ENCODE results near the gene KLF11.

The KLF11 gene

GRCh38 chr2:10038716-10039115, 4.6 kb upstream of the KLF11 start:
- no peak overlapping the region for H3K27ac ChIP-seq (ENCODE audit: low read depth, low read length)
- no peaks in the 10 kb centered on the region for H3K36me3 ChIP-seq (ENCODE audit: control insufficient read depth, insufficient read depth, low read length)
- no peak overlapping the region for H3K4me2 ChIP-seq (ENCODE audit: low read length)
- H4K5ac ChIP-seq (ENCODE audit: low read length), result no peak overlapping the region
- H2BK5ac ChIP-seq (ENCODE audit: low read length), result no peak overlapping the region
- no peak for DNase-seq
- no peak overlapping the region for H3K9ac ChIP-seq (ENCODE audit: low read length)
- no peak overlapping the region for H3K4me3 ChIP-seq (ENCODE audit: low read length)
- no peak overlapping the region for H3K56ac ChIP-seq (ENCODE audit: low read length)
- H3K27me3 ChIP-seq (ENCODE audit: insufficient read depth, low read length, poor library complexity), result no peaks in the 10 kb centered on the region
- H3K79me2 ChIP-seq (ENCODE audit: control insufficient read depth, insufficient read depth, low read length), result no peaks in the 10 kb centered on the region
- H3K23ac ChIP-seq (ENCODE audit: low read length), result no peak overlapping the region
- H3K79me1 ChIP-seq (ENCODE audit: low read length), result no peaks in the 10 kb centered on the region
- no peak overlapping the region for H3K18ac ChIP-seq (ENCODE audit: low read length)
- no peak overlapping the region for H2BK120ac ChIP-seq (ENCODE audit: low read depth, low read length)
- no peaks in the 10 kb centered on the region for H3K4me1 ChIP-seq (ENCODE audit: control insufficient read depth, low read depth, low read length)
- H2AK5ac ChIP-seq (ENCODE audit: low read length), result no peak overlapping the region
- no peak overlapping the region for H3K4ac ChIP-seq (ENCODE audit: low read depth, low read length)
- no peak overlapping the region for H4K8ac ChIP-seq (ENCODE audit: low read depth, low read length)
- H2BK15ac ChIP-seq (replicated peaks; ENCODE audit: low read depth), result no peak overlapping the region

- H2BK15ac ChIP-seq (replicated peaks; ENCODE audit: low read depth), result no peak overlapping the region
- no peaks in the 10 kb centered on the region for H3K79me1 ChIP-seq (ENCODE audit: low read length)
- no CpG with 5 or more reads among the region's 16 CpGs for WGBS (ENCODE audit: extremely low coverage, insufficient coverage, low lambda C conversion rate)
- H3K9ac ChIP-seq (ENCODE audit: low read length), result no peak overlapping the region
- H2BK5ac ChIP-seq (ENCODE audit: low read length), result no peak overlapping the region
- no peak overlapping the region for H3K56ac ChIP-seq (ENCODE audit: low read length)
- no peak overlapping the region for H4K5ac ChIP-seq (ENCODE audit: low read length)
- no peak overlapping the region for H3K4me3 ChIP-seq (ENCODE audit: low read length)
- no peaks in the 10 kb centered on the region for H3K27me3 ChIP-seq (ENCODE audit: insufficient read depth, low read length, poor library complexity)
- no peak overlapping the region for H2BK120ac ChIP-seq (ENCODE audit: low read depth, low read length)
- no peak for DNase-seq
- H4K8ac ChIP-seq (ENCODE audit: low read depth, low read length), result no peak overlapping the region
- H3K23ac ChIP-seq (ENCODE audit: low read length), result no peak overlapping the region
- H3K27ac ChIP-seq (ENCODE audit: low read depth, low read length), result no peak overlapping the region
- no peaks in the 10 kb centered on the region for H3K79me2 ChIP-seq (ENCODE audit: control insufficient read depth, insufficient read depth, low read length)
- H3K4me2 ChIP-seq (ENCODE audit: low read length), result no peak overlapping the region
- no peaks in the 10 kb centered on the region for H3K4me1 ChIP-seq (ENCODE audit: control insufficient read depth, low read depth, low read length)
- H2AK5ac ChIP-seq (ENCODE audit: low read length), result no peak overlapping the region
- H3K36me3 ChIP-seq (ENCODE audit: control insufficient read depth, insufficient read depth, low read length), result no peaks in the 10 kb centered on the region
- no peak overlapping the region for H3K18ac ChIP-seq (ENCODE audit: low read length)
- H3K4ac ChIP-seq (ENCODE audit: low read depth, low read length), result no peak overlapping the region
These were observed 3.5 kb upstream of the KLF11 start for GRCh38 chr2:10039658-10040410.

GRCh38 chr2:10041711-10042110, 1.6 kb upstream of the KLF11 start:
- Histone ChIP-seq H3K18ac (ENCODE audit: low read length) (no peak overlapping the region), H2BK120ac (ENCODE audit: low read depth, low read length) (no peak overlapping the region), H3K56ac (ENCODE audit: low read length) (peak overlapping the region; percentile 49), H3K27ac (ENCODE audit: low read depth, low read length) (no peak overlapping the region), H3K4me3 (ENCODE audit: low read length) (no peak overlapping the region), H3K9ac (ENCODE audit: low read length) (peak overlapping the region; percentile 42), H3K27me3 (ENCODE audit: insufficient read depth, low read length, poor library complexity) (no peaks in the 10 kb centered on the region), H2BK5ac (ENCODE audit: low read length) (no peak overlapping the region), H3K79me1 (ENCODE audit: low read length) (no peaks in the 10 kb centered on the region), H2BK15ac (replicated peaks; ENCODE audit: low read depth) (no peak overlapping the region), H3K4ac (ENCODE audit: low read depth, low read length) (no peak overlapping the region), H4K5ac (ENCODE audit: low read length) (no peak overlapping the region), H3K79me2 (ENCODE audit: control insufficient read depth, insufficient read depth, low read length) (no peaks in the 10 kb centered on the region), H3K4me2 (ENCODE audit: low read length) (no peak overlapping the region), H4K8ac (ENCODE audit: low read depth, low read length) (no peak overlapping the region), H2AK5ac (ENCODE audit: low read length) (no peak overlapping the region), H3K4me1 (ENCODE audit: control insufficient read depth, low read depth, low read length) (no peaks in the 10 kb centered on the region), H3K23ac (ENCODE audit: low read length) (peak overlapping the region; percentile 24), H3K36me3 (ENCODE audit: control insufficient read depth, insufficient read depth, low read length) (no peaks in the 10 kb centered on the region)
- DNase-seq, result no peak
- no CpG with 5 or more reads among the region's 14 CpGs for WGBS (ENCODE audit: extremely low coverage, insufficient coverage, low lambda C conversion rate)

GRCh38 chr2:10042301-10043161, 819 bp upstream of the KLF11 start:
- H4K8ac ChIP-seq (ENCODE audit: low read depth, low read length), result no peak overlapping the region
- H2AK5ac ChIP-seq (ENCODE audit: low read length), result no peak overlapping the region
- peak overlapping the region; percentile 1 for H3K4me3 ChIP-seq (ENCODE audit: low read length)
- H3K56ac ChIP-seq (ENCODE audit: low read length), result peak overlapping the region; percentile 51
- no peak overlapping the region for H4K5ac ChIP-seq (ENCODE audit: low read length)
- H3K27me3 ChIP-seq (ENCODE audit: insufficient read depth, low read length, poor library complexity), result no peaks in the 10 kb centered on the region
- H3K79me2 ChIP-seq (ENCODE audit: control insufficient read depth, insufficient read depth, low read length), result no peaks in the 10 kb centered on the region
- WGBS (ENCODE audit: extremely low coverage, insufficient coverage, low lambda C conversion rate), result no CpG with 5 or more reads among the region's 54 CpGs
- H3K36me3 ChIP-seq (ENCODE audit: control insufficient read depth, insufficient read depth, low read length), result no peaks in the 10 kb centered on the region
- H3K9ac ChIP-seq (ENCODE audit: low read length), result peak overlapping the region; percentile 42
- no peak overlapping the region for H3K4ac ChIP-seq (ENCODE audit: low read depth, low read length)
- no peak overlapping the region for H2BK15ac ChIP-seq (replicated peaks; ENCODE audit: low read depth)
- peak overlapping the region; percentile 48 for H3K27ac ChIP-seq (ENCODE audit: low read depth, low read length)
- peak; percentile 85 for DNase-seq
- peak overlapping the region; percentile 13 for H3K4me2 ChIP-seq (ENCODE audit: low read length)
- no peak overlapping the region for H3K23ac ChIP-seq (ENCODE audit: low read length)
- no peak overlapping the region for H2BK120ac ChIP-seq (ENCODE audit: low read depth, low read length)
- H3K79me1 ChIP-seq (ENCODE audit: low read length), result no peaks in the 10 kb centered on the region
- no peak overlapping the region for H2BK5ac ChIP-seq (ENCODE audit: low read length)
- H3K4me1 ChIP-seq (ENCODE audit: control insufficient read depth, low read depth, low read length), result no peaks in the 10 kb centered on the region
- H3K18ac ChIP-seq (ENCODE audit: low read length), result peak overlapping the region; percentile 51

- no peaks in the 10 kb centered on the region for H3K27me3 ChIP-seq (ENCODE audit: insufficient read depth, low read length, poor library complexity)
- no CpG with 5 or more reads among the region's 90 CpGs for WGBS (ENCODE audit: extremely low coverage, insufficient coverage, low lambda C conversion rate)
- H3K4me2 ChIP-seq (ENCODE audit: low read length), result peak overlapping the region; percentile 40
- H2BK15ac ChIP-seq (replicated peaks; ENCODE audit: low read depth), result no peak overlapping the region
- no peak overlapping the region for H3K23ac ChIP-seq (ENCODE audit: low read length)
- peak overlapping the region; percentile 77 for H3K4ac ChIP-seq (ENCODE audit: low read depth, low read length)
- H3K27ac ChIP-seq (ENCODE audit: low read depth, low read length), result no peak overlapping the region
- peaks cover 1% of the 10 kb centered on the region for H3K36me3 ChIP-seq (ENCODE audit: control insufficient read depth, insufficient read depth, low read length)
- peak overlapping the region; percentile 88 for H3K56ac ChIP-seq (ENCODE audit: low read length)
- no peaks in the 10 kb centered on the region for H3K4me1 ChIP-seq (ENCODE audit: control insufficient read depth, low read depth, low read length)
- no peak overlapping the region for H2AK5ac ChIP-seq (ENCODE audit: low read length)
- no peaks in the 10 kb centered on the region for H3K79me1 ChIP-seq (ENCODE audit: low read length)
- no peak overlapping the region for H3K4me3 ChIP-seq (ENCODE audit: low read length)
- H4K8ac ChIP-seq (ENCODE audit: low read depth, low read length), result no peak overlapping the region
- peak; percentile 94 for DNase-seq
- H2BK120ac ChIP-seq (ENCODE audit: low read depth, low read length), result no peak overlapping the region
- H3K79me2 ChIP-seq (ENCODE audit: control insufficient read depth, insufficient read depth, low read length), result no peaks in the 10 kb centered on the region
- peak overlapping the region; percentile 47 for H3K18ac ChIP-seq (ENCODE audit: low read length)
- no peak overlapping the region for H2BK5ac ChIP-seq (ENCODE audit: low read length)
- H3K9ac ChIP-seq (ENCODE audit: low read length), result peak overlapping the region; percentile 74
- no peak overlapping the region for H4K5ac ChIP-seq (ENCODE audit: low read length)
These were observed 704 bp downstream of the KLF11 start for GRCh38 chr2:10043906-10044601.
